ENCODE measurements around the gene DEPDC5. TPM values are rescaled to one million over a fixed set of nuclear protein-coding genes. Genes with fewer than 3 reads are reported as not detected.

DEPDC5 gene
- total RNA-seq, 1 donor from 2014 or later = 13.0 TPM

- peaks cover 6% of the 10 kb centered on the region for H3K36me3 Mint-ChIP-seq (ENCODE audit: low read depth, unreplicated experiment)
- Histone ChIP-seq H3K4me3 (ENCODE audit: insufficient read depth, low read depth, low read length) (no peak overlapping the region), H3K9ac (ENCODE audit: low read length) (no peak overlapping the region), H3K9me3 (ENCODE audit: insufficient read depth, low read depth, low read length) (no peaks in the 10 kb centered on the region), H2AFZ (ENCODE audit: low read depth, low read length) (no peak overlapping the region), H3K79me2 (ENCODE audit: insufficient read depth, low read length) (no peaks in the 10 kb centered on the region), H3K4me2 (ENCODE audit: low read length) (peak overlapping the region; percentile 75), H4K20me1 (ENCODE audit: insufficient read depth, low read length) (no peaks in the 10 kb centered on the region), H3K27ac (ENCODE audit: low read depth, low read length) (no peak overlapping the region), H3K27me3 (ENCODE audit: insufficient read depth, low read length) (no peaks in the 10 kb centered on the region), H3K36me3 (ENCODE audit: insufficient read depth, low read length) (peaks cover 8% of the 10 kb centered on the region), H3K4me1 (ENCODE audit: insufficient read depth, low read length) (peaks cover 11% of the 10 kb centered on the region)
- H3K27me3 Mint-ChIP-seq (ENCODE audit: low read depth, unreplicated experiment) = no peaks in the 10 kb centered on the region
- peaks cover 2% of the 10 kb centered on the region for H3K9me3 Mint-ChIP-seq (ENCODE audit: unreplicated experiment)
- H3K4me3 Mint-ChIP-seq (ENCODE audit: unreplicated experiment) = no peak overlapping the region
- no peak for DNase-seq (ENCODE audit: low read depth)
- TF ChIP-seq EZH2 (IDR thresholded peaks at IDR 0.05; ENCODE audit: insufficient read depth, low read length) (no peak), CTCF (IDR thresholded peaks at IDR 0.05; ENCODE audit: insufficient read depth, low read depth, low read length) (no peak)
- H3K27ac Mint-ChIP-seq (ENCODE audit: unreplicated experiment) = no peak overlapping the region
- FAIRE-seq = no peak
- H3K4me1 Mint-ChIP-seq (ENCODE audit: low read depth, unreplicated experiment) = peaks cover 11% of the 10 kb centered on the region
Observed at GRCh38 chr22:31828739-31829138, 74.9 kb downstream of the DEPDC5 start.

- no peaks in the 10 kb centered on the region for H3K27me3 ChIP-seq (ENCODE audit: insufficient read depth, low read length)
- Mint-ChIP-seq H3K4me1 (ENCODE audit: low read depth, unreplicated experiment) (peaks cover 11% of the 10 kb centered on the region), H3K4me3 (ENCODE audit: unreplicated experiment) (peak overlapping the region; percentile 72), H3K27ac (ENCODE audit: unreplicated experiment) (peak overlapping the region; percentile 85), H3K9me3 (ENCODE audit: unreplicated experiment) (peaks cover 2% of the 10 kb centered on the region), H3K27me3 (ENCODE audit: low read depth, unreplicated experiment) (no peaks in the 10 kb centered on the region), H3K36me3 (ENCODE audit: low read depth, unreplicated experiment) (peaks cover 6% of the 10 kb centered on the region)
- peaks cover 6% of the 10 kb centered on the region for H3K36me3 ChIP-seq (ENCODE audit: insufficient read depth, low read length)
- no peaks in the 10 kb centered on the region for H4K20me1 ChIP-seq (ENCODE audit: insufficient read depth, low read length)
- TF ChIP-seq CTCF (IDR thresholded peaks at IDR 0.05; ENCODE audit: insufficient read depth, low read depth, low read length) (no peak), EZH2 (IDR thresholded peaks at IDR 0.05; ENCODE audit: insufficient read depth, low read length) (no peak)
- peak overlapping the region; percentile 12 for H3K4me3 ChIP-seq (ENCODE audit: insufficient read depth, low read depth, low read length)
- no peak overlapping the region for H2AFZ ChIP-seq (ENCODE audit: low read depth, low read length)
- no peaks in the 10 kb centered on the region for H3K9me3 ChIP-seq (ENCODE audit: insufficient read depth, low read depth, low read length)
- FAIRE-seq (peak; percentile 84), DNase-seq (ENCODE audit: low read depth) (peak; percentile 95)
- peak overlapping the region; percentile 16 for H3K9ac ChIP-seq (ENCODE audit: low read length)
- H3K27ac ChIP-seq (ENCODE audit: low read depth, low read length) = peak overlapping the region; percentile 70
- peak overlapping the region; percentile 75 for H3K4me2 ChIP-seq (ENCODE audit: low read length)
- peaks cover 11% of the 10 kb centered on the region for H3K4me1 ChIP-seq (ENCODE audit: insufficient read depth, low read length)
- H3K79me2 ChIP-seq (ENCODE audit: insufficient read depth, low read length) = no peaks in the 10 kb centered on the region
Observed at GRCh38 chr22:31829505-31829904, 75.7 kb downstream of the DEPDC5 start.

DNA sequence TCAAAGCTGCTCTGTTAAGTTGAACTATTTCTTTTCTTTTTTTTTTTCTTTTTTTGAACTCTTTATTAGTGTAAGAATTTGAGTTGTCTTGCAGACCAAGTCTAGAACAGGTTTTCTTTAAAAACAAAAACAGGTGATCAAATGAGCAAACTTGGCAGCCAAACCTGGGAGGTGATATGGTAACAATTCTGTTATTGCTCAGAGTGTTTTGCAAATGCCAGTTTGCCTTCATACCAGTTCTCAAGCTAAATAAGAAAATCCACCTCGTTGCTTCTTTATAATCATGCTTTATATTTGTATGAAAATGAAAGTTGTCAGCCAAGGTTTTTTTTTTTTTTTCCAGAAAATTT, 76.9 kb downstream of the DEPDC5 start:
- no peak overlapping the region for H3K9ac ChIP-seq (ENCODE audit: low read length)

More for the DNA sequence above, 76.9 kb downstream of the DEPDC5 start:
- Mint-ChIP-seq H3K4me3 (ENCODE audit: unreplicated experiment) (no peak overlapping the region), H3K4me1 (ENCODE audit: low read depth, unreplicated experiment) (peaks cover 11% of the 10 kb centered on the region), H3K27me3 (ENCODE audit: low read depth, unreplicated experiment) (no peaks in the 10 kb centered on the region), H3K9me3 (ENCODE audit: unreplicated experiment) (peaks cover under 1% of the 10 kb centered on the region), H3K36me3 (ENCODE audit: low read depth, unreplicated experiment) (peaks cover 6% of the 10 kb centered on the region), H3K27ac (ENCODE audit: unreplicated experiment) (no peak overlapping the region)
- no peaks in the 10 kb centered on the region for H3K27me3 ChIP-seq (ENCODE audit: insufficient read depth, low read length)
- H2AFZ ChIP-seq (ENCODE audit: low read depth, low read length) = no peak overlapping the region
- H3K4me1 ChIP-seq (ENCODE audit: insufficient read depth, low read length) = peaks cover 11% of the 10 kb centered on the region
- FAIRE-seq (no peak), DNase-seq (ENCODE audit: low read depth) (no peak)
- H3K36me3 ChIP-seq (ENCODE audit: insufficient read depth, low read length) = peaks cover 6% of the 10 kb centered on the region
- H4K20me1 ChIP-seq (ENCODE audit: insufficient read depth, low read length) = no peaks in the 10 kb centered on the region
- H3K9me3 ChIP-seq (ENCODE audit: insufficient read depth, low read depth, low read length) = no peaks in the 10 kb centered on the region
- TF ChIP-seq CTCF (IDR thresholded peaks at IDR 0.05; ENCODE audit: insufficient read depth, low read depth, low read length) (no peak), EZH2 (IDR thresholded peaks at IDR 0.05; ENCODE audit: insufficient read depth, low read length) (no peak)
- peak overlapping the region; percentile 75 for H3K4me2 ChIP-seq (ENCODE audit: low read length)
- no peak overlapping the region for H3K4me3 ChIP-seq (ENCODE audit: insufficient read depth, low read depth, low read length)
- H3K27ac ChIP-seq (ENCODE audit: low read depth, low read length) = peak overlapping the region; percentile 70
- H3K79me2 ChIP-seq (ENCODE audit: insufficient read depth, low read length) = no peaks in the 10 kb centered on the region
